Dermis blood vessel endothelial cell (primary cell): ENCODE results near the gene CLDN22. TPM values are rescaled to one million over a fixed set of nuclear protein-coding genes. Genes with fewer than 3 reads are reported as not detected.
A peak's percentile ranks its signal among the peaks of the same experiment; 100 is the strongest.

Source experiments
- DNase-seq: peaks from one replicate; pipeline ENCODE4 v3.0.0; 2010
- total RNA-seq: library from RNA; depleted of rRNA; stranded (reverse); fragments of >200 nt; gene quantifications from 2 replicates; pipeline ENCODE4 v1.2.3, GENCODE V29; 2014

Gene CLDN22
- not detected in 2 replicates for total RNA-seq

DNA sequence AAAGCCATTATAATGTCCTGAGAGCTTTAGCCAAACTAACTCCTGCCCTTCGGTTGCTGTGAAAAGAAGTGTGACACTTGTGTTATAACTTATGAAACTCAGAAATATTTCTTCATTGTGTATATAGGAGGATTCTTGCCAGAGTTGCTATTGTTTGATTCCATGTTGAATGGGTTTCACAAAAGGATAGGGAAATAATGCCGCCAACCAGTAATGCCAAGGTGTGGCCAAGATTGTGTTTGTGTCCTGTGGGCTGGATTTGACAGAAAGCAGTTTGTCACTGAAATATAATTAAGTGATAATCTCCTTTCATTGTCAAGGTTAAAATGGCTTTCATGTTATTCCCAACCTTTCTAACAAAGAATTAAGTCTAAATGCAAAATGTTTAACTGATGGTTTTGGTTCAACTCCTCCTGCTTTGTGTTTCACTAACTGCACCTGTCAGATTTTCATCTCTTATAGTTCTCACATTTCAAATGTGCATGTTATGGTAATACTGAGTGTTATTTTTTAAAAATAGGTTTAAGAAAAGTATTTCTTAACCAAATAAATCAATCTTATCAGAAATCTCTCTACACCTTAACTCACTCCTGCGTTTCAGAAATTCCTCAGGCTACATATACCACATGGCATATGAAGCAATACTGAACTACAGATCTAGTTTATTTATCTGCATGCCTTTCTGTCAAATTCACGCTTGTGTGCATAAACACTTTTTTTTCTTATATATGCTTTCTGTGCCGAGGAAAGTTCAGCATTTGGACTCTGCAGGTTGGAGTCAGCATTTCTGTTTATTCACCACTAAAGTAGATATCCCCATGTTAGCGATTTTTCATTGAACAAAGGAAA, at the start of gene CLDN22:
TSS of gene CLDN22 (minus strand) at position 66 of the 849 bp plus-strand sequence. CDS start at position 8, 58 bp downstream.
- no peak for DNase-seq

DNA sequence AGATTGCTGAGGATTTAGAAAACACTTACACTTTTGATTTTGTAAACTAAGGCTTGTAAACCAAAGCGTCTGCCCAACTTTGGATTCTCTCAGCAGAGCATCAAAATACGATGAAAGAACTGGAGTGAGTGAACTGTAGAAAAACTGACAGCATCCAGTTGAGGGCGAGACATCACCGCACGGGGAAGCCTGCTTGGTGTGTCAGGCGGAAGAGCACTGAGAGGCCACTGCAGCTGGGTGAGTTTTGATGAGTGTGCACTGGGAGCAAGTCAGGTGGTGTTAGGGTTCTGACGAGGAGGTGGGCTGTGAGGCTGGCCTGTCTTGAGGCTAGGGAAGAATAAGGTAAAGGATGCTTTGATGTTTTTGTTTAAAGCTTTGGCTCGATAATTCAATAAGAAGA, 49.0 kb upstream of the CLDN22 start:
- DNase-seq, result no peak

DNA sequence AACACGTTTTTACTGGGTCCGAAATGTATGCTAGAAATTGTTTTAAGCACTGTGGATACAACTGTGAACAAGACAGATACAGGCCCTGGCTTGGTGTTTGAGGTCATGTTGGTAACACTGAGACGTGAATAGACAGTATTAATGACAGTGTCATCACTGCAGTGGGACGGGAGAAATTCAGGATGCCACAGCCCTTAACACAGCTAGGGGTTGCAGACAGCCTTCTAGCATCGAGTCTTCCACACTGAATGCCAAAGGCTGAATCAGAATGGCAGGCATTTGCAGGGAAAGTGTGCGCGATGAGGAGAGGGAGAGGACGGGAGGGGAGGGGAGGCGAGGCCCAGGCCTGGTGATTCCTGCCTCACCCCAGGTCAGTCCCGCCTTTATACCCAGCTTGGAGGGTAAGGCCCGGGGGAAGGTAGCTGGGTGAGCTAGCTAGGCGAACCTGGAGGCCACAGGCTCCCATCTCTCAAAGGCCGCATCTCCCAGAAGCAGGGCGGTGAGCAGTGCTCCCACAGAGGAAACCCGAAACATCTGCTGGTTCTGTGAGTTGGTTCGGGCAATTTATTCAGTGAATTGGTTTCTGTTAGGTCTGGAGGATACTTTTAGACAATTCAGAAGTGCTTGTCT, 46.2 kb upstream of the CLDN22 start:
- DNase-seq, result no peak

DNA sequence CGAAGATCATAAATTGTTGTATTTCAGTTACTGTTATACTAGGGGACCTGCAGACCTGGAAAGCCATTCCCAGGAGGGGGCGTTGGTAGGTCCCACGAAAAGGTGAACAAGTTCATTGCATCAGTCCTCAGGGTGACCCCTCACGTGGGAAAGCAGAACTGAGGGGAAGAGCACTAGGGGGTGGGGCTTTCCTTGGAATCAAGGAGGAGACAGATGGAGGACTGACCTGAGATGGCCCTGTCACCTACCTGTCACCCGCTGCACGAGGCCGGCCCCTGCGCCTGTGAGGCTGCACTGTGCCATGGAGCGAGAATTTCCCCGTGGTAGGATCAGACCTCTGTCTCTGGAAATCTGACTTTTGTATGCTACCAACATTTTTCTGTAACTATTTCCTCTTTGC, 43.9 kb upstream of the CLDN22 start:
- no peak for DNase-seq

DNA sequence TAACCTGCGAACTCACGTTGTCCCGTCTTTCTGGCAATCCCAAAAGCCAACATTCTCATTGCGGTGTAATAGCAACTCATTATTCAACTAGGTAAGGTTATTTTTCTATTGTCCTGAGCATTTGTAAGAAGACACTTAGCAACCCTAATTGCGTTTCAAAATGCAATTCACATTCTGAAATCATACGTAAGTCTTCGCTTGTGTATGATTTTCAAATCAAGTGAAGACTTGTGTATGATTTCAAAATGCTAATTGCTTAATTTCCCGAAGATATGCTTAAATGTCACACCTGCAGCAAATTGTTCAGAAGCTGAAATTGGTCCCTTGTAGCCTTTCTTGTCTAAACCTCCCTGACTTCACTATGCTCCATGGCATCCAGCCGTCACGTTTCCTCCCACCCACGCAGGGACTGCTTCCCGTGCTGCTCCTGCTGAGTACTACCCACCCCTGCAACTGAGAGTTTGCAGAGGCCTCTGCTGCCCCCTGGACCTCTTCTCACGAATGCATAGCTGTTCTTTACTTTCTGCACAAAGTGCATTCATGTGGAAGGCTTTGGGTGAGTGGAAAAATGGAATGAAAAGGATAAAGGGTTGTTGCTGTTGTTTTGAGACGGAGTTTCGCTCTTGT, 43.0 kb upstream of the CLDN22 start:
- DNase-seq, result peak; percentile 77

DNA sequence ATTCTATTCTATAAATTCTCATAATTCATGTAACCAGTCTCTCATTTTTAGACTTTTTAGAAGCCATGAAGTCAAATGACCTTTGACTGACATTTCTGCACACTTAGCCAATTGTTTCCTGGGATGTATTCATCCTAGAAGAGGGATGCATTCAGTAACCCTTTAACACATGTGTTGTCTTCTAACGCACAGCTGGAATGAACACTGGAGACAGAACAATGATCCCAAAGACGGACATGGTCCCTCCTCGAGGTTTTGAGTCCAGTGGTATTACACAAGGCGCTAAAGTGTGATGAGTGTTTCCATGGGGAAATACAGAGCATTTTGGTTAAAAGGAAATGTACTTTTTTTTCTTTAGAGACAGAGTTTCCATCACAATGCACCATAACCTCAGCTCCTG, 42.0 kb upstream of the CLDN22 start:
- no peak for DNase-seq

DNA sequence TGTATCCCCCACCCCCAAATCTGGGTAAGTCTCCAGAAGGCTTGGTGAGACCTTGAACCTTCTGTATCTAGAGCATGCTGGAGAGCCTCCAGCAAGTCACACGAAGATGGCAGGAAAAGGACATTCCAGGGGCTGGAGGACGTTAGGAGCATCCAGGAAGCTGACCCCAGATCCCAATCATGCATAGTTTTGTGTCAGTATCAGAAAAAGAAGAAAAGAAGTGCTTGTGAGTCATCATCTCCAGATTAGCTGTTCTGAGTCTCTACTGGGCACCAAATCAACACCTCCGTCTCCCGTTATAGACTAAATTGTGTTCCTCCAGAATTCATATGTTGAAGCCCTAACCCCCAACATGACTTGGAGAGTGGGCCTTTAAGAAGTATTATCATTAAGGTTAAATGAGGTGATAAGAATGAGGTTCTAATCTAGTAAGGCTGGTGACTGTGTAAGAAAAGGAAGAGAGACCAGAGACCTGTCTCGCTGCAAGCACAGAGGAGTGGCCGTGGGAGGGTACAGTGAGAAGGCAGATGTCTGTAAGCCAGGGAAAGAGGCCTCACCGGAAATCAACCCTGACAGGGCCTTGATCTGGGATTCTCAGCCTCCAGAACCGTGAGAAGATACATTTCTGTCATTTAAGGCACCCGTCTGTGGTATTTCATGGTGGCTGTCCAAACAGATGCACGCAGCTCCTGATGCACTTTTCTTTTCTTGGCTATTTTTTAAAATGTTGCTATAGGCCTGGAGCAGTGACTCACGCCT, 40.3 kb upstream of the CLDN22 start:
- peak; percentile 37 for DNase-seq

DNA sequence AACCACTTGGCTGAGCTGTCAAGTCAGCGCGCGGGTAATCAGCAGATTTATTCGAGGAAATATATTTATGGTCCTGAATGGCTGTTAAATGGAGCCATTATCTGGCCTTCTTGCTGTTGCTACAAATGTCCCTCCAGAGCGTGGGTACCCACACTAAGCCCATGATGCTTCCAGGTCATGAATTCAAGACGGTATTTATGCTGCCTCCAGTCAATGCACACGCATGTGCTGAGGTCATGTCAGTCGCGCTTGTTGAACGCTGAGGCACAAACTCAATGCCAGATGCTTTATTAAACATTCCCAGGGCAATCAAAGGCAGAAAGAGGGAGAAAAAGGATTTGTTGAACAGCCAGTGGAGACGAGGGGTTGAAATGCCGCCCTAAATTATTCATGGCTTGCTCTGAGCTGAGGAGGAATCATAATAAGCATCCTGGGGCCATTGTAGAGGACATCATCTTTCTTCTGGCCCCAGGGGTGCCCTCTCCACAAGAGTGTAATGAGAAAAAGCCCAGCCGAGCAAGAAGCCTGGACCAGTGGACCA, 38.2 kb upstream of the CLDN22 start:
- DNase-seq, result no peak

DNA sequence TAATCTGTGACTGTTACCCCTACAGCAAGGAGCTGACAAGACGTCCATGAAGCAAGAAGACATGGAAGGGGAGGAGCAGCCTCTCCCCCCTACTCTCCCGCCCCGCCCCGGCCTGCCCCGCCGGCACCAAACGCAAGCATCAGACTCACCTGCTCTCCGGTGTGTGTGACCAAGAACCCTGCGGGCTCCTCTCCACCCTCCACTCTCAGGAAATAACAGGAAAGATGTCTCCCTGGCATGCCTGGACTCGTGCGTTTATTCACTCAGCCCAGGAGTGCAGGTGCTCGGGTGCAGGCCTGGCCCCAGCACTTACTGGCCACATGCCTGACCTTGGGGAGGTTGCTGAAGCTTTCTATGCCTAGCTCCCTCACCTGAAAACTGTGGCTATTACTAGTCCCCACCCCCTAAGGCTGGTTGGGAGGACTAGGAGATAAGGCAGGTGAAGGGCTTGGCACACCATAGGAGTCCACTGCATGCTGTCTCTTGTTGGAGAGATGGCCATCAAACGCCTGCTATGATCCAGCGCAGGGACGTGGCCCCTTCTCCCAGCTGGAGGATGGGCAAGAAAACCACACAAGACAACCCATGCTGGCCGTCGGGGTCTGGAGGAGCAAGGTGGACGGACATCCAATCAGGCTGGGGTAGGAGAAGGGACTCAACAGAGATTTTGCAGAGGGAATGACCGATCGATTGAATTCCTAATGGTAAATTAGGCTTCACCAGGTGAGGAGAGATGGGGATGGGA, 37.0 kb upstream of the CLDN22 start:
- DNase-seq, result no peak

DNA sequence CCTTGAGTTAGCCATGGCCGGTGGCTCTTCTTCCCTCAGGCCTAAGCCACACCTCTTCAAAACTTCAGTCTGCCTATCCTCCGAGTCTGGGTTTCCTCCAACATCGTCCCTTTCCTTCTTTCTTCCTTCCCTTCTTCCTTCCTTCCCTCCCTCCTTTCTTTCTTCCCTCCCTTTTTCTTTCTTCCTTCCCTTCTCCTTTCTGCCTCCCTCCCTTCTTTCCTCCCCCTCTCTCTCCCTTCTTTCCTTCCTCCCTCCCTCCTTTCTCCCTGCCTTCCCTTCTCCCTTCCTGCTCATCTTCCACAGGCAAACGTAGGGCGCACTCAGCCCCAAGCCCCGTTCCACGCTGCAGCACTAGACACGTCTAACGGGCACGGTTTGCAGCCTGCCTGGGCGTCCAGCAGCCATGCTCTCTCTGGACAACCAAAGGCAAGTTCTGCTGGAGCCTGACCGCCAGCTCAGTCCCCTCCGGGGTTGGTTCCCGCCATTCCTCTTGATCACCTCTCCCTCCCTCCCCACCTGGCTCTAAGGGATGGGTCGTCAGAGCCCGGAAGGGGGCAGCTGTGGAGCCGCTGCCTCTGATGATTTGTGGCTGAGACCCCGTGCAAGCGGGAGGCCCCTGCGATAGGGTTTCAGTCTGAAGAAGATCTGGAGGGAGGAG, 36.2 kb upstream of the CLDN22 start:
- DNase-seq, result no peak

DNA sequence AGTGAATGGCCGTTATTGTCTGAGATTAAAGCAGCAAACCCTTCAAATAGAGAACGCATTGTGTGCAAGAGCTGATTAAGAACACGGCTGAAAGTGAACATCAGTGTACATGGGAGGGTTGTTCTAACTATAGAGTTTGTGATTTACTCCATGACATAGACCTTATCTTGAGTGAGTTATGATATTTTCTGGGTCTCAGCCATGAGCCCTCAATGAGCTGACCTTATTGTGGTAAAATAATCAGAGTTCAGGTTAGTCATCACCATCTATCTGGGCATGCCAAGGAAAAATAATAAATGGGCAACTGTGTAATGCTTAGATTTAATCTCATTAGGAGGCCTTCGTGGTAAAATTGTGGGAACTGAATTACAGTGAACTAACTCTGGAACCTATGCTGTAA, 35.3 kb upstream of the CLDN22 start:
- peak; percentile 85 for DNase-seq

DNA sequence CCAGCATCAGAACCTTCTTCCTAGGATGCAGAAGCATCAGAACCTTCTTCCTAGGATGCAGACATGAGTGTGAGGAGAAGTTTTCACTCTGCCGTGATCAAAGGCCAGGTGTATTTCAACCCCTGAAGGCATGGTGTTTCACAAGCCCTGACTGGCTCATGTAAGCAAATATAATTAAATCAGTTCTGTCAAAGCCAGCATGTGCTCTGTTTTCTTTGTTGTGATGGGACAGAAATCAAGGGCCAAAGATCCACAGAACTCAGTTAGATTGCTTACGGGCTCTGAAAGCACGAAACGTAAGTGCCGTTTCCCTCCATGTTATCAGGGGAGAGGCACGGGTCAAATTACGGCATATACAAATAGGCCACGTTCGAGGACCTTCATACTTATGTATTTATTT, 34.1 kb upstream of the CLDN22 start:
- DNase-seq, result no peak

DNA sequence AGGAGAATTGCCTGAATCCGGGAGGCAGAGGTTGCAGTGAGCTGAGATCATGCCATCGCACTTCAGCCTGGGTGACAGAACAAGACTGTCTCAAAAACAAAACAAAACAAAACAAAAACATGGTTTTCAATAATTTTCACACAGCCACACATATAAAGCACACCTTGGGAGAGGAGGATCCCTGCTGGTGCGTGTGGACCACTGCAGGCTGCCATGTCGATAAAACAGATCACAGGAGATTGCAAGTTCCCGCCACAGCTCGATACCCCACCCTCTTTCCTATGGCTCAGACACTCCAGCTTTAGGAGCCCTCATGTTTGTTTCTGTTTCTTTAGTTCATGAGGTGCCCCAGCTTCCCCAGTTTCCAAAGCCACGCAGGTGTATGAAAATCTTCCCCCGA, 33.5 kb upstream of the CLDN22 start:
- DNase-seq, result no peak

DNA sequence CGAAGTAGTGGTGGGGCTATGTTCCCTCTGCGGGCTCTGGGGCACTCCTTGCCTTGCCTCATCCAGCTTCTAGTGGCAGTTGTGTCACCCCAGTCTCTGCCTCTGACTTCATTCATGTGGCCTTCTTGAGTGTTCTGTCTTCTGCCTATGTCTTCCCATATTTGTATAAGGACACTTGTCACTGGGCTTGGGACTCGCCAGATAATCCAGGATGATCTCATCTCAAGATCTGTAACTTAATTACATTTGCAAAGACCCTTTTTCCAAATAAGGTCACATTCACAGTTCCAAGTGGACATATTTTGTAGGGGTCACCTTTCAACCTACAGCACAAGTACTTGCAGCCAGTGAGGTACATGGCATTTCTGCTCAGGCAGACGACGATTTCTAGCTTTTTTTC, 32.5 kb upstream of the CLDN22 start:
- no peak for DNase-seq

DNA sequence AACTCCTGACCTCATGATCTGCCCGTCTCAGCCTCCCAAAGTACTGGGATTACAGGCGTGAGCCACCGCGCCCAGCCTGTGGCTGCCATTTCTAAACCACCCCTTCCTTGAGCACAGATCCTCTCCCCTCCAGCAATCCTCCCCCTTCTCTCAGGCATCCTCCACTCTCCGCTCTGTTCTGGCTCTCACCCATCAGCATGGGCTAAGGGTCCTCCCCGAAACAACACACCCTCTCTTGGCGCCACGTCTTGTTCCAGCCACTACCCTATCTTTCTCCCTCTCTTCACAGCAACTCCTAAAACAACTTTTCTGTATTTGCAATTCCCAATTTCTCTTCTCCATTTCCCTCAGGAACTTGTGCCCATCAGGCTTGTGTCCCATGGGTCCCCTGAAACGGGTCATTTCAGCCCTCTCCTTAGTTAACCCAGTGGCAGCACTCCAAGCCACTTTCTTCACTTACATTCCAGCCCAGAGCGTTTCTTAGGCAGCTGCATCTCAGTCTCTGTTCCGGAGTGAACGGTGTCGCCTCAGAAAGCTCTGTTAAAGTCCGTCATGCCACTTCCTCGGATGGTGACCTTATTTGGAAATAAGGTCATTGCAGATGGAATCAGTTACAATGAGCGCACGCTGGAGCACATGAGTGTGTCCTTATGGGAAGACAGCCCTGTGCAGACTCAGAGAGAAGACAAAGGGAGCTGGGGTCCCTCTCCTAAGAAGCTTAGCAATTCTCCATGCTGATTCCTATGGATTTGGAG, 30.4 kb upstream of the CLDN22 start:
- no peak for DNase-seq

DNA sequence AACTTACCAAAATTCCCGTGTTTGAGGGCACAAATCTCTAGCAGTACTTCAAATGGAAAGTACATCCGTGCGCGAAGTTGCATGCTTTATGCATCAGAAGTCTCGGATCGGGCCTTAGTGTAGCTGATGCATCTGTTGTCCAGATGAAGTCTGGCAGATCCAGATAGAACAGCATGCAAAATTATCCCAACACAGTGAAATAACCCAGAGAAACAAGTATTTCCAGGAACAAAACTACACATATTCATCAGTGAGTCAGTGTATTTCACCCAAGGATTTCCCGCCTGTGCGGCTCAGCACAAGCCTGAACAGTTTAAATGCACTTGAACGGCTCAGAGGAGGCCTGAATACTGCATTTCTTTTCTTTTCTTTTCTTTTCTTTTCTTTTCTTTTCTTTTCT, 29.6 kb upstream of the CLDN22 start:
- no peak for DNase-seq

DNA sequence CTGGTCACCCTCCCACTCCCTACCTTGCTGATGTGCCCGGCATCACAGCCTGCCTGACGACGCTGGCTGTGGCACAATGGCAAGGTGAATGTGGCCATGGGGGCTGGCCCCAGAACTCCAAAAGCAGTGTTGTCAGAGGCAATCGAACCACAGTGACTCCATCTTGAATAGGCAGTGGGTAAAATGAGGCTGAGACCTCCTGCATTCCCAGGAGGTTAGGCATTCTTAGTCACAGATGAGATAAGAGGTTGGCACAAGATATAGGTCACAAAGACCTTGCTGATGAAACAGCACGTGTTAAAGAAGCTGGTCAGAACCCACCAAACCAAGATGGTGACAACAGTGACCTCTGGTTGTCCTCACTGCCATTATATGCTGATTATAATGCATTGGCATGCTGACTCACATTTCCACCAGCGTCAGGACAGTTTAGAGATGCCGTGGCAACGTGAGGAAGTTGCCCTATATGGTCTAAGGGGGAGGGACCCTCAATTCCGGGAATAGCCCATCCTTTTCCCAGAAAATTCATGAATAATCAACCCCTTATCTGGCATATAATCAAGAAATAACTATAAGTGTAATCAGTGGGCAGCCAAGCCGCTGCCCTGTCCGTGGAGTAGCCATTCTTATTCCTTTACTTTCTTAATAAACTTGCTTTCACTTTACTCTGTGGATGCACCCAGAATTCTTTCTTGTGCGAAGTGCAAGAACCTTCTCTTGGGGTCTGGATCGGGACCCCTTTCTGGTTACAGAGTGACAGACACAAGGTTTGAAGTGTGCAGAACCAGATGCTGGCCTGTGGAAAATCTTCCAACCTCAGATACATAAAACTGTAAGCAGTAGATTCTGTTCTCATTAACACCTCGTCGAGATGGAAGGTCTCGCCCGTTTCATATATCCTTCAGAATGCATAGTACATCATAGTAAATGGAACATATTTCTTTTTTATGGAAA, 28.9 kb upstream of the CLDN22 start:
- peak; percentile 91 for DNase-seq

DNA sequence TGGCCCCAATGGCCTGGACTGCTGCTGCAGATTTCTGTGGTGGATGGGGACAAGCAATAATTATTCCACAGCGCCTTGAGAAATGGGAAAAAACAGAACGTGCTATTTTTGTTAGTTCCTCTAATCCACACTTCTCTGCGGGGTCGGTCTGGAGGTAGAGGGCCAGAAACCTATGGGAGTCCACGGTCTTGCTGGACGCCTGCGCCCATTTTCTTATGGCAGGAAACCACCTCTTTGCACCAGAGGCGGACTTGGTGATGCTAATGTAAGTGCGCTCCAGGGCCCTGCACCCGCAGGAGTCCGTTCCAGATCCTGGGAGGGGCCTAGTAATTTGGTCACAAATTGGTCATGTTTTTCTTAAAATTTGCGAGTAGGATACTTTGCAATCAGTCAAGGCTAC, 28.1 kb upstream of the CLDN22 start:
- no peak for DNase-seq

DNA sequence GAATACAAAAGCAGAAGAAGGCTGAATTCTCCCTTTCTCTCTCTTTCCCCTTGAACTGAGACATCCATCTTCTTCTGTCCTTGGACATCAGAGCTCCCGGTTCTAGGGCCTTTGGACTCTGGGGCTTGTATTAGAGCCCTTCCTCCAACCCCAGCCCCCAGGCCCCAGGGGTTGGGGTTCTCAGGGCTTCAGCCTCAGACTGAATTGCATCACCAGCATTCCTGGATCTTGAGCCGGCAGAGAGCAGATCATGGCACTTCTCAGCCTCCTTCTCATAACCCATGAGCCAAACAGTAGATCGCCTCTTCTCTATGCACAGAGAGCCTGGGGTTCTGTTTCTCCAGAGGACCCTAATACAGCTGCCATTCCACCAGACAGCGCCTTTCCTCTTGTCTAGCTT, 27.5 kb upstream of the CLDN22 start:
- no peak for DNase-seq

DNA sequence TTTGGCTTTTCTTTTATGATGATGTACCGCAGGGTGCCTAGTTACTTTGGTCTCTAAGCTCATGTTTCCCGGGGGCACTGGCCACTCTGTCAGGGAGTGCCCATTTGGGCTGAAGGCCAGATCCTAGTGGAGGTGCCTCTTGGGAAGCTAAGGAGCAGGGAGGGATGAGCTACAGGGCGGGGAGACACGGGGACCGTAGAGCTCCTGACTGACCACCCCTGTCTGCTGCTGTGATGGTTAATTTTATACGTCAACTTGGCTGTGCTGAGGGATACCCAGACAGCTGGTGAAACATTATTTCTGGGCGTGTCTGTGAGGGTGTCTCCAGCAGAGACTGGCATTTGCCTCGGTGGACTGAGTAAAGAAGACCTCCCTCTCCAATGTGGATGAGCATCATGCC, 27.1 kb upstream of the CLDN22 start:
- DNase-seq, result no peak
